IPS-18a (cell line): ENCODE data around the gene MED15.
"Not testable (repeated sequence)": the region's sequence is repeated elsewhere in the genome, so short reads cannot be mapped to it uniquely, and the experiment has no call there.

Experiments used
- H3K27ac ChIP-seq: one replicate; pipeline ENCODE4 v1.5.1; 2013; ENCODE audit warnings: low read length
- H3K27me3 ChIP-seq: one replicate; pipeline ENCODE4 v1.6.1; 2013; ENCODE audit warnings: mild to moderate bottlenecking, low read length; ENCODE audit not compliant: control insufficient read depth, insufficient read depth
- H3K36me3 ChIP-seq: one replicate; pipeline ENCODE4 v1.6.1; 2013; ENCODE audit warnings: low read depth, low read length; ENCODE audit not compliant: control insufficient read depth
- H3K4me1 ChIP-seq: one replicate; pipeline ENCODE4 v1.6.1; 2013; ENCODE audit warnings: low read depth, low read length; ENCODE audit not compliant: control insufficient read depth
- H3K4me3 ChIP-seq: one replicate; pipeline ENCODE4 v1.5.1; 2013; ENCODE audit warnings: low read length
- H3K9ac ChIP-seq: one replicate; pipeline ENCODE4 v1.6.1; 2013; ENCODE audit warnings: mild to moderate bottlenecking, low read length, moderate library complexity
- H3K9me3 ChIP-seq: one replicate; pipeline ENCODE4 v1.6.1; 2013; ENCODE audit warnings: low read depth, low read length; ENCODE audit not compliant: control insufficient read depth

The MED15 gene

DNA sequence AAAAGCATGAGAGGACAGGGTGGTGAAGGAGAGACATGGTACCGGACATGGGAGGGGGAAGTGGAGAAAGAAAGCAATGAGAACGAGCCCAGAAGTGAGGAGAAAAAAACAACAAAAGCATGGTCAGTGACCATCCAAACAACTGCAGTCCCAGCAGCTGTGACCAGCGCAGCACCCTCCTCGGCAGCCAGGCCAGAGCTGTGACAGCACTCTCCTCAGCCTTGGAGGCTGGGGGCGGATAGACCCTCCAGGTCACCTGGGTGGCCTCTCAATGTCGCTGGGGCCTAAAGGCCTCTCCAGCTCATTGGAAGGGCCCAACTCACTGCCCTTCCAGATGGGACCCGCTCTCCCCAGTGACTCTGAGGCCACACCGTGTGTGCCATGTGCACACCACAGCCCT is 103.3 kb downstream of the MED15 start:
- Histone ChIP-seq H3K4me1 (peaks cover 8% of the 10 kb centered on the region), H3K27ac (no peak overlapping the region), H3K9me3 (no peaks in the 10 kb centered on the region), H3K4me3 (no peak overlapping the region), H3K9ac (no peak overlapping the region), H3K36me3 (no peaks in the 10 kb centered on the region), H3K27me3 (no peaks in the 10 kb centered on the region)

DNA sequence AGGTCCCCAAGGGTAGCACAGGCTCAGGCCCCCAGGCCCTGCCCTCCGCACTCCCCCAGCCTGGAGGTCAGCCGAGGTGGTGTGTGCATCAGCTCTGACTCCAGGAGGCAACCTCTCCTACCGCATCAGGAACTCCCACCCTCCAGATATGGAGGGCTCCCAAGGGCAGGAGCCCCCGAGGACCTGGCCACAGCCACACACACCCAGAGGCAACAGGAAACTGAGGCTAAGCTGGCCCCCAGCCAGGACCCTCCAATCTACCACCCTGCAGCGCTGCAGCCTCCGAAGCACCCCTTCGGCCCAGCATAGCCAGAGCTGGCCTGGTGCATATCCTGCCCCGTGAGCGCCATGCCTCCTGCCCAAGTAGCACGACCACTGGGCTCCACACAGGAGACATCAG is 104.0 kb downstream of the MED15 start:
- Histone ChIP-seq H3K27me3 (no peaks in the 10 kb centered on the region), H3K9me3 (no peaks in the 10 kb centered on the region), H3K27ac (no peak overlapping the region), H3K36me3 (no peaks in the 10 kb centered on the region), H3K9ac (no peak overlapping the region), H3K4me3 (no peak overlapping the region), H3K4me1 (peaks cover 4% of the 10 kb centered on the region)

DNA sequence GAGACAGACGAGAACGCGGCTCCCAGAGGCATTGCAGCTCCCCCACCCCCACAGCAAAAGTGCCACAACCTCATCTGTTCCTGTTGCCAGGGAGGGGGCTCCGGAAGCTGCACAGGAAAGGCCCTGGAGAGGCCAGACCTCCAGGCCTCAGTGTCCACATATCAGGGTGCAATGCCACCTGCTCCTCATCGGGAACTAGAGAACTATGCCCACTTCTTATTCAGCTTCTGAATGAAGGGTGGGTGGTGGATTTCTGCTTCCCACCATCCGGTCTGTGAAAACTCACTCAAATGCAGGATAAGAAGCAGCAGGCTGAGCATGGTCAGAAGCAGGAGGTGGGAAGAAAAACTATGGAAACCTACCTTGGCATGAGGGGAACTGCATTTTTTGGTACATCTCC is 105.9 kb downstream of the MED15 start:
- H3K4me3 ChIP-seq = no peak overlapping the region
- no peaks in the 10 kb centered on the region for H3K9me3 ChIP-seq
- H3K27me3 ChIP-seq = no peaks in the 10 kb centered on the region
- no peak overlapping the region for H3K9ac ChIP-seq
- no peaks in the 10 kb centered on the region for H3K4me1 ChIP-seq
- H3K27ac ChIP-seq = no peak overlapping the region
- H3K36me3 ChIP-seq = no peaks in the 10 kb centered on the region

DNA sequence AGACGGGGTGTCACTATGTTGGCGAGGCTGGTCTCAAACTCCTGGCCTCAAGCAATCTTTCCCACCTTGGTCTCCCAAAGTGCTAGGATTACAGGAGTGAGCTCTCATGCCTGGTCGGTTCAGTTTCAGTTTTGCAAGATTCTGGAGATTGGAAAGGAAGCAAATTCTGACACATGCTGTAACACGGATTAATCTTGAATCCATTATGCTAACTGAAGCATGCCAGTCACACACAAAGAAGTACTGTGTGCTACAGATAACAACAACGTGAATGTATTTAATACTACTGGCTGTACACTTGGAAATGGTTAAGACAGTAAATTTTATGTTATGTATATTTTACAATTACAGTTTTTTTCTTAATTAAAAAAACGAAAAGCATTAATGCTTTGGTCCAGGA is 107.6 kb downstream of the MED15 start:
- Histone ChIP-seq H3K9ac (no peak overlapping the region), H3K4me3 (no peak overlapping the region), H3K27me3 (no peaks in the 10 kb centered on the region), H3K4me1 (no peaks in the 10 kb centered on the region), H3K27ac (no peak overlapping the region), H3K36me3 (no peaks in the 10 kb centered on the region), H3K9me3 (no peaks in the 10 kb centered on the region)

DNA sequence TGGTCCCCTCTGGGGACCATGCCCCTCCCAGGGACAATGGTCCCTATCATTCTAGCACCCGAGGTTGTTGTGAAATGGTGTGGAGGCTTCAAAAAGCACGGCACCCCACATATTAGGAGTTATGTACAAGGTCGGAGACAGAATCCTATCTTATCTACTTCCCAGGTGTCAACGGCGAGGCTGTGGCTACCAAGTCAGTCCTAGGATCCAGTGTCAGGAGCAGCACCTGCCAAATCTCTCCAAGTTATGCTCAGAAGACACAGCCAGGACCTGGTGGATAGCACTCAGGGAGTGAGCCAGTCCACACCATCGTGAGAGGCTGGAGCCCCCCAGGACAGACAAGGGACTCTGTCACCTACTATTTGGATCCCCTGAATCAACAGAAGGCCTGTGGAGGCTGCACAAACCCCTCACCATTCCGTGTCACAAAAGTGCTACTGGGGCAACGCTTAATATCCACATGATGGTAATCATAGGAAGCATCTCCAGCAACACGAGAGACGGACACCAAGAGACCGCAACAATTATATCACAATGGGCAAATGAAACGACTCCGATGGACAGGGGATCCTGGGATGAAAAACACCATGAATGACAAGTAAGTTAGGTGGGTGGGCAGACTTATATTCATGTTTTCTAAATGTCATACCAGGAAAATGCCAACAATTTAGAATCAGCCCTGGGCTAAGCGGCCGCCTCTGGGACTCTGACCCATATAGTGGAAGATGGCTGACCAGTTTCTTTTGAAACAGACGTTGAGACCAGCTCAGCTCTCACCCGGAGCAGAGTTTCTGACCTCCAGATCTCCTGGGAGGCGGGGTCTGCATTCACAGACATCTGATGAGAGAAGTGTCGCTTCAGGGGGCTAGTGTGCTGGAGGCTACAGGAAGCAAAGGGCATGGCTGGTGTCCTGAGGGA is 108.4 kb downstream of the MED15 start:
- Histone ChIP-seq H3K4me3 (no peak overlapping the region), H3K36me3 (no peaks in the 10 kb centered on the region), H3K27me3 (no peaks in the 10 kb centered on the region), H3K4me1 (no peaks in the 10 kb centered on the region), H3K27ac (no peak overlapping the region), H3K9ac (no peak overlapping the region), H3K9me3 (no peaks in the 10 kb centered on the region)

DNA sequence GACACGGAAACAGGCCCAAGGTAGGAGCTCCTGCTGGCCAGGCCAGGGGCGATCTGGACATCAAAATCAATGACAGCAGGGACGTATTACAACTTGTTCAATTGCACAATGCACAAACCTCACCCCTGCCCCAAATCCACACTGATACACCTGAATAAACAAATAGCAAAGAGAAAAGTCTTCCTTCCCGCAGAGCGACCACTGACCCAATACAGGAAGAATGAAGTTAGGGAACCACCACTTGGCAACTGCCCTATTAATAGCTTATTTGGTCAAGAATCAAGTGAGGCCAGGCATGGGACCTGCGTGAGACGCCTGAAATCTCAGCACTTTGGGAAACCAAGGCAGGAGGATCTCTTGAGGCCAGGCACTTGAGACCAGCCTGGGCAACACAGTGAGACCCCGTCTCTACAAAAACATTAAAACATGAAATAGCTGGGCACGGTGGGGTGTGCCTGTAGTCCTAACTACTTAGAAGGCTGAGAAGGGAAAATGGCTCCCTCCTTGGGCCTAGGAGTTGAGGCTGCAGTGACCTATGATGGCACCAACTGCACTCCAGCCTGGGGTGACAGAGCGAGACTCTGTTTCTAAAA is 109.1 kb downstream of the MED15 start:
- H3K4me3 ChIP-seq = no peak overlapping the region
- no peak overlapping the region for H3K9ac ChIP-seq
- no peak overlapping the region for H3K27ac ChIP-seq
- H3K36me3 ChIP-seq = no peaks in the 10 kb centered on the region
- H3K4me1 ChIP-seq = no peaks in the 10 kb centered on the region
- no peaks in the 10 kb centered on the region for H3K9me3 ChIP-seq
- no peaks in the 10 kb centered on the region for H3K27me3 ChIP-seq

DNA sequence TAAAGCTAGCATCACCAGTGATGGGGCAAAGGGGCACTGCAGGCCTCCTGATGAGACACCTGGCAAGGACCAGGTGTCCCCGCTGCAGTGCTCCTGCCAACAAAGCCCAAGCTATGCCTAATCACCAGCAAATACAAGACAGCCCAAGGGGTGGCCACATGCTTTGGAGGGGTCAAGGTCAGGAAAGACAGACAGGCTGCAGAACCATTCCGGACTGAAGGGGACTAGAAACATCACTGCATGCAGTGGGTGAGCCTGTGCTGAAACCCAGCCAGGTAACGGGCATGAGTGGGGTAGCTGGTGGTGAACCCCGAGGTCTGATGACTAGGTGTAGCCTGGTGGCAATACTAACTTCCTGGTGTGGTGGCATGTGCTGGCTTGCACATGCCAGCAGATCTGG is 111.1 kb downstream of the MED15 start:
- Histone ChIP-seq H3K27ac (no peak overlapping the region), H3K36me3 (no peaks in the 10 kb centered on the region), H3K4me1 (no peaks in the 10 kb centered on the region), H3K4me3 (no peak overlapping the region), H3K9ac (no peak overlapping the region), H3K27me3 (no peaks in the 10 kb centered on the region), H3K9me3 (no peaks in the 10 kb centered on the region)

DNA sequence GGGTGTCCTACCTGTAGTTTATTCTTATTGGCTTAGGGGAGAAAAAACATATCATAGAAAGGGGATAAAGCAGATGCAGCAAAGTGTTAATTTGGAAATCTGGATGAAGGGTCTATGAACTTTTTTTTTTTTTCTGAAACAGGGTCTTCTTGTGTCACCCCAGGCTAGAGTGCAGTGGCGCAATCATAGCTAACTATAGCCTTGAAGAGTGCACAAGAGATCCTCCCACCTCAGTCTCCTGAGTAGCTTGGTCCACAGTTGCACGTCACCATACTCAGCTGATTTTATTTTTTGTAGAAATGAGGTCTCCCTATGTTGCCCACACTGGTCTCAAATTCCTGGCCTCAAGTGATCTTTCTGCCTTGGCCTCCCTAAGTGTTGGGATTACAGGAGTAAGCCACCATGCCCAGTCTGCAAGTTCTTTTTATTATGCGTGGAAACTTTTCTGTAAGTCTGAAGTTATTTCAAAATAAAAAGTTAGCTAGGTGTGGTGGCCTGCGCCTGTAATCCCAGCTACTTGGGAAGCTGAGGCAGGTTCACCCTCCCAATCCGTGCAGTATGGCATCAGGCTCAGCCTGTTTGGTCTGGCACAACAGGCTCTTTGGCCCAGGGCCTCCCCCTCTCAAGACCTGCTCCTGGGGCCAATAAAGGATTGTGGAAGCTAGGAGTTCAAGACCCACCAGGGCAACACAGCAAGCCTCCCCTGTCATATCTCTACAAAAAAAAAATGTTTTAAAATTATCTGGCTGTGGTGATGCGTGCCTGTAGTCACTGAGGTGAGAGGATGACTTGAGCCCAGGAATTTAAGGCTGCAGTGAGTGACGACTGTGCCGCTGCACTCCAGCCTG is 111.9 kb downstream of the MED15 start:
- H3K9me3 ChIP-seq = no peaks in the 10 kb centered on the region
- no peaks in the 10 kb centered on the region for H3K4me1 ChIP-seq
- H3K4me3 ChIP-seq = no peak overlapping the region
- H3K27ac ChIP-seq = no peak overlapping the region
- H3K36me3 ChIP-seq = no peaks in the 10 kb centered on the region
- no peaks in the 10 kb centered on the region for H3K27me3 ChIP-seq
- H3K9ac ChIP-seq = no peak overlapping the region

DNA sequence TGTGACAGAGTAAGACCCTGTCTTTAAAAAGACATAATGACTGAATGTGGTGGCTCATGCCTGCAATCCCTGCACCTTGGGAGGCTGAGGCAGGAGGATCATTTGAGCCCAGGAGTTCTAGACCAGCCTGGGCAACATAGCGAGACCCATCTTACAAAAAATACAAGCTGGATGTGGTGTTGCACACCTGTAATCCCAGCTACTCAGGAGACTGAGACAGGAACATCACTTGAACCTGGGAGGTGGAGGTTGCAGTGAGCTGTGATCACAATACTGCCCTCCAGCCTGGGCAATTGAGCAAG is 112.4 kb downstream of the MED15 start:
- not testable (repeated sequence) for H3K27ac ChIP-seq, H3K4me1 ChIP-seq, H3K9me3 ChIP-seq, H3K4me3 ChIP-seq, H3K27me3 ChIP-seq, H3K9ac ChIP-seq, H3K36me3 ChIP-seq

DNA sequence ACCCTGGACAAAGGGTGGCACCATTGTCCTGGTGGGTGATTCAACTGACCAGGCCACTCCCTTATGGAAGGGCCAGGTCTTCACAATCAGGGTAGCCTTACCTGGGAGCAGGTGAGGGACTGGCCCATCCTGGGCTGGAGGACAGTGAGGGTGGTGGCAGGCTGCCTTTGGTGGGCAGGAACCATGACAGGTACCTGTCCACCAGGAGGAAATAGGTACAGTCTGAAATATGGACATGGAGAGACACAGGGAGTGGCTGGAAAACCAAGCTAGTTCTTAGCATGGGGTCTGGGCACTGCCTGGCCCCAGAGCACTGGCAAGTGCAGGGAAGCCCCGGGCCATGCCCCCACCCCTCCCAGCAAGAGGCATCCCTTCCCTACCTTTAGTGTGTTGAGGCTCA is 113.8 kb downstream of the MED15 start:
- H3K9me3 ChIP-seq = no peaks in the 10 kb centered on the region
- H3K4me3 ChIP-seq = no peak overlapping the region
- no peaks in the 10 kb centered on the region for H3K27me3 ChIP-seq
- H3K36me3 ChIP-seq = no peaks in the 10 kb centered on the region
- H3K27ac ChIP-seq = no peak overlapping the region
- H3K4me1 ChIP-seq = no peaks in the 10 kb centered on the region
- H3K9ac ChIP-seq = no peak overlapping the region

DNA sequence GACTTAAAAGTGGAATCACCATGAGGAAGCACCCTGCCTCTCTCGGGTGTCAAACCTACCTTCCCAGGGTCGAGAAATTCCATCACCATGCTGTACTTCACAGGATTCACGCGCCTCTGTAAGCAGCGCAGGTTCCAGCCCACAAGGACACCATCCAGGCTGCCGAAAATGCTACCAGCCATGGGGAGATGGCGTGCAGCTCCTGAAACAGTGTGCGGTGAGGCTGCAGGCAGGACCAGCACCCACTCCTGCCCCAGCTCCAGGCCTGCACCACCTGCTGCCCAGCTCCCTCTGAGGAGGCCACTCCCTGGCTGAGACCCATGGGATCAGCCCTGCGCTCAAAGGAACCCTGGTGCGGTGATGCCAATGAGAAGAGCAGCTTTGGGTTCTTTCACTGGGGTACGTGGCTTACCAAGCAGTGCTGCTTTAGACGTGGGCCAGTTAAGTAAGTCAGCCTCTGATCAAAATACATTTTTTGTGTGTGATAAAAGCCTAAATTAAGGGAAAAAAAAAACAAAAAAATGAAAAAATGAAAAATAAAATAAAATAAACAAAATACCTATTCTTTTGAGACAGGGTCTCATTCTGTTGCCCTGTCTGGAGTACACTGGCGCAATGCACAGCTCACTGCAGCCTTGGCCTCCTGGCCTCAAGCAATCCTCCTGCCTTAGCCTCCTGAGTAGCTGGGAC is 115.4 kb downstream of the MED15 start:
- Histone ChIP-seq H3K27ac (no peak overlapping the region), H3K9ac (no peak overlapping the region), H3K36me3 (no peaks in the 10 kb centered on the region), H3K4me3 (no peak overlapping the region), H3K4me1 (no peaks in the 10 kb centered on the region), H3K27me3 (no peaks in the 10 kb centered on the region), H3K9me3 (no peaks in the 10 kb centered on the region)
